ENCODE data around the gene ZBTB25.
A peak's percentile ranks its signal among the peaks of the same experiment; 100 is the strongest.

Gene ZBTB25

GRCh38 chr14:64476438-64476837 is 27.2 kb downstream of the ZBTB25 start:
- DNase-seq (ENCODE audit: low spot score), result no peak

GRCh38 chr14:64475585-64476273 is 27.9 kb downstream of the ZBTB25 start:
- DNase-seq (ENCODE audit: low spot score), result no peak

GRCh38 chr14:64474698-64475097 is 28.9 kb downstream of the ZBTB25 start:
- DNase-seq (ENCODE audit: low spot score), result no peak

- no peak for DNase-seq (ENCODE audit: low spot score)
Observed at GRCh38 chr14:64474041-64474440, 29.6 kb downstream of the ZBTB25 start.

GRCh38 chr14:64468451-64468850 is 35.2 kb downstream of the ZBTB25 start:
- no peak for DNase-seq (ENCODE audit: low spot score)

GRCh38 chr14:64467566-64467965 is 36.1 kb downstream of the ZBTB25 start:
- no peak for DNase-seq (ENCODE audit: low spot score)

- DNase-seq (ENCODE audit: low spot score), result no peak
Observed at GRCh38 chr14:64467101-64467500, 36.5 kb downstream of the ZBTB25 start.

GRCh38 chr14:64465831-64466554 is 37.6 kb downstream of the ZBTB25 start:
- no peak for DNase-seq (ENCODE audit: low spot score)

- DNase-seq (ENCODE audit: low spot score), result peak; percentile 20
Observed at GRCh38 chr14:64465191-64465822, 38.3 kb downstream of the ZBTB25 start, which contains the start of gene AKAP5. AKAP5 (plus strand) TSS chr14:64465499; CDS start chr14:64468395, 2,896 bp downstream.

- no peak for DNase-seq (ENCODE audit: low spot score)
Observed at GRCh38 chr14:64464651-64465050, 39.0 kb downstream of the ZBTB25 start.

GRCh38 chr14:64463873-64464272 is 39.8 kb downstream of the ZBTB25 start:
- DNase-seq (ENCODE audit: low spot score), result no peak

GRCh38 chr14:64463195-64463594 is 40.4 kb downstream of the ZBTB25 start:
- DNase-seq (ENCODE audit: low spot score), result no peak

- DNase-seq (ENCODE audit: low spot score), result no peak
Observed at GRCh38 chr14:64461221-64461620, 42.4 kb downstream of the ZBTB25 start.

GRCh38 chr14:64459405-64460136 is 44.1 kb downstream of the ZBTB25 start:
- no peak for DNase-seq (ENCODE audit: low spot score)

GRCh38 chr14:64454671-64455070 is 49.0 kb downstream of the ZBTB25 start:
- DNase-seq (ENCODE audit: low spot score), result no peak

- DNase-seq (ENCODE audit: low spot score), result no peak
Observed at GRCh38 chr14:64450255-64450654, 53.4 kb downstream of the ZBTB25 start.

- DNase-seq (ENCODE audit: low spot score), result no peak
Observed at GRCh38 chr14:64447876-64448670, 55.6 kb downstream of the ZBTB25 start.

GRCh38 chr14:64444984-64445845 is 58.4 kb downstream of the ZBTB25 start:
- no peak for DNase-seq (ENCODE audit: low spot score)

- DNase-seq (ENCODE audit: low spot score), result no peak
Observed at GRCh38 chr14:64444140-64444539, 59.5 kb downstream of the ZBTB25 start.

GRCh38 chr14:64442300-64442988 is 61.2 kb downstream of the ZBTB25 start:
- DNase-seq (ENCODE audit: low spot score), result peak; percentile 30
